HEK293 (cell line): Measurements from ENCODE around the gene CDK5R2.
A peak's percentile ranks its signal among the peaks of the same experiment; 100 is the strongest.

ENCODE experiments used
- CTCF ChIA-PET: fragments of 350-600 bp; formaldehyde crosslinking; extraction: SDS; loops from one replicate; lab custom pipeline; 2021; ENCODE audit warnings: antibody characterized with exemption; lab: Yijun Ruan, JAX
- POLR2A ChIA-PET: fragments of 300-600 bp; formaldehyde crosslinking; extraction: SDS; loops from one replicate; lab custom pipeline; 2020; ENCODE audit warnings: antibody characterized with exemption, inconsistent platforms; lab: Yijun Ruan, JAX
- H3K27ac ChIP-seq: fragments of 200-500 bp; sonication (Bioruptor generic); 2 replicates; pipeline ENCODE4 v1.5.1; 2014; ENCODE audit warnings: low read depth, low read length, control low read depth, inconsistent platforms; ENCODE audit errors: extremely low read depth
- H3K36me3 ChIP-seq, 2 experiments: fragments of 200-500 bp in 1 of 2; sonication (Bioruptor generic) in 1 of 2; 1 replicate in 1 of 2; 2 replicates in 1 of 2; pipeline ENCODE4 v1.5.1; 2014 to 2017; ENCODE audit warnings: inconsistent platforms in 2 of 2, low read length in 2 of 2; ENCODE audit not compliant: control insufficient read depth in 2 of 2, insufficient read depth in 1 of 2
- H3K4me1 ChIP-seq: fragments of 200-500 bp; sonication (Bioruptor generic); 2 replicates; pipeline ENCODE4 v1.5.1; 2014; ENCODE audit warnings: mild to moderate bottlenecking, low read length, inconsistent platforms; ENCODE audit not compliant: control insufficient read depth, insufficient read depth
- H3K4me3 ChIP-seq: 2 replicates; pipeline ENCODE4 v1.5.1; 2011; ENCODE audit warnings: low read depth, mild to moderate bottlenecking, control low read depth, low read length, moderate library complexity
- H3K9me3 ChIP-seq: fragments of 200-500 bp; sonication (Bioruptor generic); 2 replicates; pipeline ENCODE4 v1.5.1; 2014; ENCODE audit warnings: low read depth, low read length, inconsistent platforms; ENCODE audit not compliant: control insufficient read depth, insufficient read depth
- BCL11A ChIP-seq: fragments of 450-650 bp; formaldehyde crosslinking; IDR thresholded peaks from 2 replicates; pipeline ENCODE4 v1.5.1; 2016; ENCODE audit warnings: low read depth, missing biosample characterization, missing genetic modification characterization
- BCL11B ChIP-seq: fragments of 450-650 bp; formaldehyde crosslinking; IDR thresholded peaks from 2 replicates; pipeline ENCODE4 v1.5.1; 2016; ENCODE audit warnings: low read depth, missing biosample characterization, missing genetic modification characterization
- GFI1B ChIP-seq: fragments of 450-650 bp; formaldehyde crosslinking; IDR thresholded peaks from 2 replicates; pipeline ENCODE4 v1.5.1; 2016; ENCODE audit warnings: missing biosample characterization, missing genetic modification characterization
- HIC1 ChIP-seq: fragments of 450-650 bp; formaldehyde crosslinking; IDR thresholded peaks from 2 replicates; pipeline ENCODE4 v1.5.1; 2016; ENCODE audit warnings: missing biosample characterization, missing genetic modification characterization
- KLF1 ChIP-seq: fragments of 450-650 bp; formaldehyde crosslinking; IDR thresholded peaks from 2 replicates; pipeline ENCODE4 v1.5.1; 2016; ENCODE audit warnings: missing biosample characterization, missing genetic modification characterization
- PRDM1 ChIP-seq: fragments of 450-650 bp; formaldehyde crosslinking; IDR thresholded peaks from 2 replicates; pipeline ENCODE4; 2016; ENCODE audit warnings: missing biosample characterization, missing genetic modification characterization
- ZBTB17 ChIP-seq: fragments of 450-650 bp; formaldehyde crosslinking; IDR thresholded peaks from 2 replicates; pipeline ENCODE4 v1.5.1; 2016; ENCODE audit warnings: missing biosample characterization, missing genetic modification characterization
- ZBTB20 ChIP-seq: fragments of 450-650 bp; formaldehyde crosslinking; IDR thresholded peaks from 2 replicates; pipeline ENCODE4 v1.5.1; 2016; ENCODE audit warnings: missing biosample characterization, missing genetic modification characterization
- ZFP3 ChIP-seq: fragments of 450-650 bp; formaldehyde crosslinking; IDR thresholded peaks from 2 replicates; pipeline ENCODE4 v1.5.1; 2016; ENCODE audit warnings: low read depth, missing biosample characterization, missing genetic modification characterization
- ZNF121 ChIP-seq: fragments of 450-650 bp; formaldehyde crosslinking; IDR thresholded peaks from 2 replicates; pipeline ENCODE4 v1.5.1; 2016; ENCODE audit warnings: missing biosample characterization, missing genetic modification characterization
- ZNF24 ChIP-seq: fragments of 450-650 bp; formaldehyde crosslinking; IDR thresholded peaks from 2 replicates; pipeline ENCODE4 v1.5.1; 2016; ENCODE audit warnings: missing biosample characterization, missing genetic modification characterization
- ZNF302 ChIP-seq: fragments of 450-650 bp; formaldehyde crosslinking; IDR thresholded peaks from 2 replicates; pipeline ENCODE4 v1.5.1; 2016; ENCODE audit warnings: missing biosample characterization, missing genetic modification characterization, low read depth
- ZNF394 ChIP-seq: fragments of 450-650 bp; formaldehyde crosslinking; IDR thresholded peaks from 2 replicates; pipeline ENCODE4 v1.5.1; 2016; ENCODE audit warnings: missing biosample characterization, missing genetic modification characterization, mild to moderate bottlenecking, moderate library complexity, borderline replicate concordance
- ZNF398 ChIP-seq: fragments of 450-650 bp; formaldehyde crosslinking; IDR thresholded peaks from 2 replicates; pipeline ENCODE4 v1.5.1; 2017; ENCODE audit warnings: missing biosample characterization, missing genetic modification characterization
- ZNF404 ChIP-seq: fragments of 450-650 bp; formaldehyde crosslinking; IDR thresholded peaks from 2 replicates; pipeline ENCODE4 v1.5.1; 2017; ENCODE audit warnings: missing biosample characterization, missing genetic modification characterization
- ZNF639 ChIP-seq: fragments of 450-650 bp; formaldehyde crosslinking; IDR thresholded peaks from 2 replicates; pipeline ENCODE4 v1.5.1; 2016; ENCODE audit warnings: missing biosample characterization, missing genetic modification characterization
- ZNF654 ChIP-seq: fragments of 450-650 bp; formaldehyde crosslinking; IDR thresholded peaks from 2 replicates; pipeline ENCODE4 v1.5.1; 2016; ENCODE audit warnings: low read depth, missing biosample characterization, missing genetic modification characterization
- ZSCAN16 ChIP-seq: fragments of 450-650 bp; formaldehyde crosslinking; IDR thresholded peaks from 2 replicates; pipeline ENCODE4 v1.5.1; 2016; ENCODE audit warnings: missing biosample characterization, missing genetic modification characterization
- TF ChIP-seq, protein P1 (sequence below): fragments of 450-650 bp; formaldehyde crosslinking; IDR thresholded peaks from 2 replicates; pipeline ENCODE4 v1.5.1; 2016; ENCODE audit warnings: missing biosample characterization, missing genetic modification characterization

Gene CDK5R2

GRCh38 chr2:218970894-218971293, 11.4 kb downstream of the CDK5R2 start:
- Histone ChIP-seq H3K27ac (no peak overlapping the region), H3K4me1 (no peaks in the 10 kb centered on the region), H3K4me3 (no peak overlapping the region), H3K9me3 (no peaks in the 10 kb centered on the region), H3K36me3 (no peaks in the 10 kb centered on the region)
- CTCF ChIA-PET = interaction anchor here (2.3 kb wide), 1 partner anchor 10 kb away, joined by 17 read pairs; no protein-coding TSS in a partner anchor
- TF ChIP-seq ZFP3 (tag by site-specific recombination) (no peak), ZNF404 (no peak), ZNF302 (tag by site-specific recombination) (no peak), HIC1 (tag by site-specific recombination) (no peak), ZSCAN16 (no peak), ZNF639 (tag by site-specific recombination) (no peak), ZNF394 (tag by site-specific recombination) (no peak)
- POLR2A ChIA-PET = no interaction called here

DNA sequence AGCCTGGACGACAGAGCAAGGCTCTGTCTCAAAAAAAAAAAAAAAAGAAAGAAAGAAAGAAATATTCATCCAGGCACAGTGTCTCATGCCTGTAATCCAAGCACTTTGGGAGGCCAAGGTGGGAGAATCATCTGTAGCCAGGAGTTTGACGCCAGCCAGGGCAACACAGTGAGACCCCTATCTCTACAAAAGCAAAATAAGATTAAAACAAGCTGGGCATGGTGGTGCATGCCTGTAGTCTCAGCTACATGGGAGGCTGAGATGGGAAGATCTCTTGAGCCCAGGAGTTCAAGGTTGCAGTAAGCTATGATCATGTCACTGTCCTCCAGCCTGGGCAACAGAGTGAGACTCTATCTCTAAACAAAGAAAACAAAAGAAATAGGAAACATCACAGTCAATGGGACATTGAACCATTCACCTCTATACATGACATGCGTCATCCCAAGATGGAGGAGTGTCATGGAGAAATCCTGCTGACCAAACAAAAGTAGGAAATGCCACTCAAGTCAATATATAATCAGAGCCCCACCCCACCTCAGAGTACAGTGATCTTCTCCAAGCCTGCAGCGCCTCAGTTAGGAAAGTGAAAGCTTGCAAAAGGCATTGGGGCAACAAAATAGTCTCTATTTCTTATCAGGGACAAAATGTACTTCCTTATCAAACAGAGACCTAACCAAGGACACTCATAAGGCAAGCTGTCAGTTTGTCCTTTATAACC, 15.8 kb downstream of the CDK5R2 start:
- TF ChIP-seq ZBTB17 (tag by site-specific recombination) = no peak
- no peak for TF ChIP-seq KLF1
- TF ChIP-seq BCL11B (tag by site-specific recombination) = no peak
- peak; percentile 71 for TF ChIP-seq ZNF121 (tag by site-specific recombination)
- TF ChIP-seq GFI1B (tag by site-specific recombination) = no peak
- no peak for TF ChIP-seq BCL11A (tag by site-specific recombination)
- Histone ChIP-seq H3K4me1 (0 out of 2 replicates have a peak, but pooled peaks cover 2% of the 10 kb centered on the region), H3K9me3 (no peaks in the 10 kb centered on the region), H3K36me3 (no peaks in the 10 kb centered on the region), H3K4me3 (no peak overlapping the region), H3K27ac (no peak overlapping the region)
- CTCF ChIA-PET = interaction anchor here (0.5 to 2.7 kb wide), 14 partner anchors 12 to 523 kb away, joined by 3 to 16 read pairs (median 3); partner anchors contain the start of gene GMPPA
- POLR2A ChIA-PET = no interaction called here

DNA sequence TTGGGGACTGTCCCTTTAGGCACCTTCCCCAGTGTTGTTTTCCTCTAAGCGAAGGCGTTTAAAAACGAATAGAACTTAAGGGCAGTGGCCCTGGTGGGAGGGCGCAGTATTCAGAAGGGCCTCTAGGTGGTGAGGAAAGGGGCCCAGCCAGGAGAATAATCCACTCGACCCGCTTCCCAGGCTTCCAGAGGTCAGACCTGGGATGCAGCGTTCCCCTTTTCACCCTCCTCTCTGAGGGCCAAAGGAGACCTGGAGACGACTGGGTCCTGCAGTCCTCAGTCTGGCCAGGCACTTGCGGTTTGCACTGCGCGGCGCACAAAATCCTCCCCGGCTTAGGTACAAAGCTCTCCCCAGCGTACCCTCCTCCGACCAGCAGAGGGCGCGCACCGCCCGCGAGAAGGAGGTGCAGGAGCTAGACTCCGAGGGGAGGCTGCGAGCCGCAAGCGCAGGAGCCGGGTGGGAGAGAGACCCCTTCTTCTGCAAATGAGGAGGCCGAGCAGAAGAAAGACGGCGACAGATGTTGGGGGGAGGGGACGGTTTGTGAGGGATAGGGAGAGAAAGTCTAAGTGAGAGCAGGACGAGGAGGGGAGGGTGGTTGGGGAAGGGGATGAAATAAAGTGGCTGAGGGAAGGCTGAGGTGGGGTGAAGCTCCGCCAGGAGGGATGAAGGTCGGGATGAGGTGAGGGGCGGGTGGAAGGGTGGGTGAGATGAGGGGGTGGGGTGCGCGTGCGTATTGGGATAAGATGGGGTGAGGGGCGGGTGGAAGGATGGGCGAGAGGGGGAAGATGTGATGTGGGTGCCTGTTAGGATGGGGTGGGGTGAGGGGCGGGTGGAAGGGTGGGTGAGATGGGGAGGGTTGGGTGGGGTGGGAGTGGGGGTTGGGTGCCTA, 20.6 kb downstream of the CDK5R2 start:
- ChIA-PET POLR2A (interaction anchor here (1.0 kb wide), 1 partner anchor 17 kb away, joined by 4 read pairs; no protein-coding TSS in a partner anchor), CTCF (interaction anchor here (0.5 to 4.2 kb wide), 73 partner anchors 8 to 537 kb away, joined by 3 to 65 read pairs (median 4); partner anchors contain the start of genes CRYBA2 and WNT10A)
- H3K9me3 ChIP-seq = no peaks in the 10 kb centered on the region
- no peak overlapping the region; the same call in 1 of the 2 replicates for H3K27ac ChIP-seq
- peak overlapping the region; percentile 42 for H3K4me3 ChIP-seq
- H3K36me3 ChIP-seq = no peaks in the 10 kb centered on the region
- H3K4me1 ChIP-seq = 0 out of 2 replicates have a peak, but pooled peaks cover 2% of the 10 kb centered on the region
- no peak for TF ChIP-seq ZBTB20 (tag by site-specific recombination)
- peak; percentile 45 for TF ChIP-seq ZNF398 (tag by site-specific recombination)
- TF ChIP-seq, protein P1, sequence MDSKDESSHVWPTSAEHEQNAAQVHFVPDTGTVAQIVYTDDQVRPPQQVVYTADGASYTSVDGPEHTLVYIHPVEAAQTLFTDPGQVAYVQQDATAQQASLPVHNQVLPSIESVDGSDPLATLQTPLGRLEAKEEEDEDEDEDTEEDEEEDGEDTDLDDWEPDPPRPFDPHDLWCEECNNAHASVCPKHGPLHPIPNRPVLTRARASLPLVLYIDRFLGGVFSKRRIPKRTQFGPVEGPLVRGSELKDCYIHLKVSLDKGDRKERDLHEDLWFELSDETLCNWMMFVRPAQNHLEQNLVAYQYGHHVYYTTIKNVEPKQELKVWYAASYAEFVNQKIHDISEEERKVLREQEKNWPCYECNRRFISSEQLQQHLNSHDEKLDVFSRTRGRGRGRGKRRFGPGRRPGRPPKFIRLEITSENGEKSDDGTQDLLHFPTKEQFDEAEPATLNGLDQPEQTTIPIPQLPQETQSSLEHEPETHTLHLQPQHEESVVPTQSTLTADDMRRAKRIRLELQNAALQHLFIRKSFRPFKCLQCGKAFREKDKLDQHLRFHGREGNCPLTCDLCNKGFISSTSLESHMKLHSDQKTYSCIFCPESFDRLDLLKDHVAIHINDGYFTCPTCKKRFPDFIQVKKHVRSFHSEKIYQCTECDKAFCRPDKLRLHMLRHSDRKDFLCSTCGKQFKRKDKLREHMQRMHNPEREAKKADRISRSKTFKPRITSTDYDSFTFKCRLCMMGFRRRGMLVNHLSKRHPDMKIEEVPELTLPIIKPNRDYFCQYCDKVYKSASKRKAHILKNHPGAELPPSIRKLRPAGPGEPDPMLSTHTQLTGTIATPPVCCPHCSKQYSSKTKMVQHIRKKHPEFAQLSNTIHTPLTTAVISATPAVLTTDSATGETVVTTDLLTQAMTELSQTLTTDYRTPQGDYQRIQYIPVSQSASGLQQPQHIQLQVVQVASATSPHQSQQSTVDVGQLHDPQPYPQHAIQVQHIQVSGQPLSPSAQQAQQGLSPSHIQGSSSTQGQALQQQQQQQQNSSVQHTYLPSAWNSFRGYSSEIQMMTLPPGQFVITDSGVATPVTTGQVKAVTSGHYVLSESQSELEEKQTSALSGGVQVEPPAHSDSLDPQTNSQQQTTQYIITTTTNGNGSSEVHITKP (tag by site-specific recombination) = peak; percentile 38; the same call in 1 of the 2 replicates
- TF ChIP-seq ZNF654 (tag by site-specific recombination) = peak; percentile 84
- TF ChIP-seq PRDM1 (tag by site-specific recombination) = peak; percentile 6; the same call in 1 of the 2 replicates
- TF ChIP-seq ZNF24 (tag by site-specific recombination) = peak; percentile 62; the same call in 1 of the 2 replicates
